ENCODE measurements around the gene AICDA. TPM values are rescaled to one million over a fixed set of nuclear protein-coding genes. Genes with fewer than 3 reads are reported as not detected.
"Not testable (repeated sequence)": the region's sequence is repeated elsewhere in the genome, so short reads cannot be mapped to it uniquely, and the experiment has no call there.

AICDA gene
- total RNA-seq, 1 experiment from 2014 or later, result 0.84 TPM

- DNase-seq (ENCODE audit: low read depth); in situ Hi-C loops (cut with HindIII; ENCODE audit: low pct_unique_long_range_greater_than_20kb, low sequenced_read_pairs): not testable (repeated sequence)
Measured at GRCh38 chr12:8566052-8566451, 46.6 kb downstream of the AICDA start.

- in situ Hi-C loops (cut with HindIII; ENCODE audit: low pct_unique_long_range_greater_than_20kb, low sequenced_read_pairs), result no loop called here
- DNase-seq (ENCODE audit: low read depth), result no peak
Measured at GRCh38 chr12:8564656-8565055, 48.0 kb downstream of the AICDA start.

GRCh38 chr12:8563356-8563755 lies 49.3 kb downstream of the AICDA start:
- in situ Hi-C loops (cut with HindIII; ENCODE audit: low pct_unique_long_range_greater_than_20kb, low sequenced_read_pairs), result no loop called here
- DNase-seq (ENCODE audit: low read depth), result no peak

- in situ Hi-C loops (cut with HindIII; ENCODE audit: low pct_unique_long_range_greater_than_20kb, low sequenced_read_pairs), result no loop called here
- DNase-seq (ENCODE audit: low read depth), result no peak
Measured at GRCh38 chr12:8562310-8562709, 50.3 kb downstream of the AICDA start.

GRCh38 chr12:8561011-8561410 lies 51.6 kb downstream of the AICDA start:
- DNase-seq (ENCODE audit: low read depth), result no peak
- in situ Hi-C loops (cut with HindIII; ENCODE audit: low pct_unique_long_range_greater_than_20kb, low sequenced_read_pairs), result no loop called here

GRCh38 chr12:8559676-8560075 lies 53.0 kb downstream of the AICDA start:
- in situ Hi-C loops (cut with HindIII; ENCODE audit: low pct_unique_long_range_greater_than_20kb, low sequenced_read_pairs), result no loop called here

GRCh38 chr12:8556531-8557097 lies 56.0 kb downstream of the AICDA start:
- in situ Hi-C loops (cut with HindIII; ENCODE audit: low pct_unique_long_range_greater_than_20kb, low sequenced_read_pairs), result no loop called here
- DNase-seq (ENCODE audit: low read depth), result no peak

More at GRCh38 chr12:8559676-8560075, 53.0 kb downstream of the AICDA start:
- DNase-seq (ENCODE audit: low read depth), result no peak

GRCh38 chr12:8554451-8555195 lies 58.0 kb downstream of the AICDA start:
- in situ Hi-C loops (cut with HindIII; ENCODE audit: low pct_unique_long_range_greater_than_20kb, low sequenced_read_pairs), result no loop called here
- peak; percentile 41 for DNase-seq (ENCODE audit: low read depth)

GRCh38 chr12:8553088-8553627 lies 59.5 kb downstream of the AICDA start:
- DNase-seq (ENCODE audit: low read depth), result no peak
- in situ Hi-C loops (cut with HindIII; ENCODE audit: low pct_unique_long_range_greater_than_20kb, low sequenced_read_pairs), result no loop called here

Other genes with a start within 250 kb of the AICDA start
- not detected in 2 replicates for gene CLEC6A, start 156.9 kb downstream of the AICDA start, total RNA-seq (2014; rRNA removed; shearing (Covaris generic); ENCODE audit: low replicate concordance)
- not detected in 2 replicates for gene CLEC4D, start 99.4 kb downstream of the AICDA start, total RNA-seq (2014; rRNA removed; shearing (Covaris generic); ENCODE audit: low replicate concordance)
- gene CLEC4E, start 72.0 kb downstream of the AICDA start, total RNA-seq (2014; rRNA removed; shearing (Covaris generic); ENCODE audit: low replicate concordance), result 9.1 and 57.7 TPM in 2 replicates
- not detected in 2 replicates for gene MFAP5, start 50.0 kb upstream of the AICDA start, total RNA-seq (2014; rRNA removed; shearing (Covaris generic); ENCODE audit: low replicate concordance)
- gene RIMKLB, start 85.1 kb upstream of the AICDA start, total RNA-seq (2014; rRNA removed; shearing (Covaris generic); ENCODE audit: low replicate concordance), result 12.4 and 12.6 TPM in 2 replicates
- not detected in 2 replicates for gene A2ML1, start 209.8 kb upstream of the AICDA start, total RNA-seq (2014; rRNA removed; shearing (Covaris generic); ENCODE audit: low replicate concordance)

Data from Caki2 (cell line).